ENCODE results near the gene ULK4. TPM values are rescaled to one million over a fixed set of nuclear protein-coding genes. Genes with fewer than 3 reads are reported as not detected.

Gene ULK4
- total and polyA plus RNA-seq, 2 of the 8 experiments (the other 6 are each of a cell fraction or from before 2014, with no cell fraction given): 3.0 to 10.8 TPM

DNA sequence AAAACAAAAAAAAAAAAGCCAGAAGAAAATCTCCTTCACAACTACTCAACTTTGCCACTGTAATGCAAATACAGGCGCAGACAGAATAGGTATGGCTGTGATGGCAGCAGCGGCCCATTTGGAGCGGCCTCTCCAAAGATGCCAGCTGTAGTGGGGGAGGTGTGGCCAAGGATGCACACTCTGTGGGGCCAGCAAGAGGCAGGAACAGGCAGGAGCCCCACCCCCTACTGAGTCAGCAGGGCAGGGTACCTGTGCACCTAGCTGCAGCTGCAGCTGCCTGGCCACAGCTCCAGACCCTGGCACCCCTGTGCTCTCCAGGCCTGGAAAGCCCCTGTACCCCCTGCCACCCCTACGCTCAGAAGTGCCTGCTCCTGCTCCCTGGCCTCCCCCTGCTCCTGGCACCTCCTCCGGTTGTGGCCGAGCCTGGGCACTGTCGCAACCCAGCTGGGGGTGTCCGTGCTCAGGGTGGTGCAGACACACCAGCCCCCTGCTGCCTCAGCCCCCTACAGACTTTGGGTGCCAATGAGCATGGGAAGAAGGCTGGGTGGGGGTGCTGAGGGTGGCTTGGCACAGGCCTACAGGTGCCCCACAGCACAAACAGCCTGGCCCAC lies 312.7 kb downstream of the ULK4 start:
- Histone ChIP-seq H3K79me2 (ENCODE audit: control insufficient read depth in 1 of 2, insufficient read depth in 2 of 2, low read length in 2 of 2) (no peaks in the 10 kb centered on the region), H3K23me2 (ENCODE audit: low read depth, low read length) (no peaks in the 10 kb centered on the region), H3K18ac (ENCODE audit: extremely low read depth, low read length) (no peak overlapping the region), H3K4me1 (replicated peaks in 1 of 4; ENCODE audit: control insufficient read depth in 3 of 4, insufficient read depth in 4 of 4, low read length in 3 of 4) (no peaks in the 10 kb centered on the region; a peak in 2 of 7 replicates), H4K91ac (replicated peaks; ENCODE audit: insufficient read length, low read length) (no peak overlapping the region), H3K4me3 (ENCODE audit: extremely low read depth in 1 of 4, insufficient read depth in 2 of 4, low read depth in 3 of 4, low read length in 4 of 4) (no peak overlapping the region), H2AFZ (ENCODE audit: low read length) (no peak overlapping the region), H3K4me2 (ENCODE audit: insufficient read depth in 1 of 2, low read depth in 2 of 2, low read length in 2 of 2) (no peak overlapping the region), H3K27me3 (replicated peaks in 1 of 4; ENCODE audit: control insufficient read depth in 3 of 4, extremely low read depth in 1 of 4, insufficient read depth in 3 of 4, low read length in 3 of 4) (no peaks in the 10 kb centered on the region), H2BK20ac (ENCODE audit: low read length) (no peak overlapping the region), H3K27ac (ENCODE audit: low read depth, low read length) (no peak overlapping the region), H4K20me1 (replicated peaks in 1 of 2; ENCODE audit: control insufficient read depth in 1 of 2, insufficient read depth in 2 of 2, low read length in 2 of 2) (no peaks in the 10 kb centered on the region), H3K9ac (replicated peaks in 1 of 4; ENCODE audit: extremely low read depth in 1 of 4, low read depth in 3 of 4, low read length in 3 of 4) (no peak overlapping the region), H2BK12ac (ENCODE audit: low read depth, low read length) (no peak overlapping the region), H3K4ac (replicated peaks; ENCODE audit: insufficient read length, low read depth, low read length) (no peak overlapping the region), H3K14ac (ENCODE audit: insufficient read length) (no peak overlapping the region), H2BK15ac (ENCODE audit: low read length) (no peak overlapping the region), H3K36me3 (ENCODE audit: control insufficient read depth in 2 of 4, insufficient read depth in 4 of 4, low read length in 3 of 4) (peaks cover 0 to 5% (median 0%) of the 10 kb centered on the region in 4 experiments; a peak in 3 of 8 replicates), H4K8ac (ENCODE audit: extremely low read depth, insufficient read depth, low read length) (no peak overlapping the region), H2AK5ac (ENCODE audit: low read depth, low read length) (no peak overlapping the region), H4K5ac (ENCODE audit: insufficient read length, low read depth, low read length) (no peak overlapping the region), H3K79me1 (ENCODE audit: low read depth, low read length) (no peaks in the 10 kb centered on the region), H2BK120ac (replicated peaks; ENCODE audit: low read depth, low read length) (no peak overlapping the region), H3K23ac (ENCODE audit: insufficient read length) (no peak overlapping the region), H2BK5ac (ENCODE audit: low read depth, low read length) (no peak overlapping the region), H3K9me3 (ENCODE audit: insufficient read depth in 2 of 2, low read depth in 1 of 2, low read length in 1 of 2) (peaks cover 23 to 28% of the 10 kb centered on the region in 2 experiments), H3K56ac (replicated peaks; ENCODE audit: insufficient read length, low read depth, low read length) (no peak overlapping the region)
- WGBS, 2 experiments (ENCODE audit: extremely low coverage in 1 of 2, insufficient coverage in 1 of 2, insufficient read length in 1 of 2, insufficient replicate concordance in 2 of 2, low coverage in 1 of 2, low lambda C conversion rate in 2 of 2, missing lambda C conversion rate in 1 of 2): 81% methylated on average over 7 of the region's 8 CpGs; no CpG with 5 or more reads in 1 of the 2 experiments
- CTCF ChIA-PET (ENCODE audit: partially characterized antibody): interaction anchor here (0.8 kb wide), 1 partner anchor 9 kb away, joined by 4 read pairs; no protein-coding TSS in a partner anchor
- FAIRE-seq (no peak), DNase-seq (ENCODE audit: low read depth in 1 of 2, low spot score in 2 of 2) (no peak)
- POLR2A ChIA-PET (ENCODE audit: partially characterized antibody): interaction anchor here (1.5 kb wide), 1 partner anchor 19 kb away, joined by 3 read pairs; no protein-coding TSS in a partner anchor
- TF ChIP-seq SUZ12 (IDR thresholded peaks at IDR 0.05; ENCODE audit: low read length): no peak
- TF ChIP-seq JUND (IDR thresholded peaks at IDR 0.05; ENCODE audit: low read length): no peak
- TF ChIP-seq SIX5 (IDR thresholded peaks at IDR 0.05; ENCODE audit: low read depth, low read length): no peak
- TF ChIP-seq, protein P1, sequence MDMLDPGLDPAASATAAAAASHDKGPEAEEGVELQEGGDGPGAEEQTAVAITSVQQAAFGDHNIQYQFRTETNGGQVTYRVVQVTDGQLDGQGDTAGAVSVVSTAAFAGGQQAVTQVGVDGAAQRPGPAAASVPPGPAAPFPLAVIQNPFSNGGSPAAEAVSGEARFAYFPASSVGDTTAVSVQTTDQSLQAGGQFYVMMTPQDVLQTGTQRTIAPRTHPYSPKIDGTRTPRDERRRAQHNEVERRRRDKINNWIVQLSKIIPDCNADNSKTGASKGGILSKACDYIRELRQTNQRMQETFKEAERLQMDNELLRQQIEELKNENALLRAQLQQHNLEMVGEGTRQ (IDR thresholded peaks at IDR 0.05; ENCODE audit: low read length): no peak
- no peak for TF ChIP-seq MAFK (IDR thresholded peaks at IDR 0.05; ENCODE audit: low read depth, low read length)
- no peak for TF ChIP-seq HDAC6 (IDR thresholded peaks at IDR 0.05; ENCODE audit: low read depth, low read length)
- TF ChIP-seq TCF12 (IDR thresholded peaks at IDR 0.05; ENCODE audit: low read depth, low read length): no peak
- no peak for TF ChIP-seq POLR2AphosphoS5 (IDR thresholded peaks at IDR 0.05; ENCODE audit: low read depth, low read length)
- no peak for TF ChIP-seq KDM1A (IDR thresholded peaks at IDR 0.05; ENCODE audit: borderline replicate concordance, low read length)
- no peak for TF ChIP-seq RFX5 (IDR thresholded peaks at IDR 0.05; ENCODE audit: borderline replicate concordance, low read depth, low read length)
- no peak for TF ChIP-seq CEBPB (IDR thresholded peaks at IDR 0.05; ENCODE audit: low read depth, low read length)
- no peak for TF ChIP-seq SP4 (IDR thresholded peaks at IDR 0.05; ENCODE audit: low read length)
- TF ChIP-seq SIRT6 (IDR thresholded peaks at IDR 0.05; ENCODE audit: low read length): no peak
- TF ChIP-seq CREB1 (IDR thresholded peaks at IDR 0.05): no peak

Measured in H1 (cell line).